Measurements from ENCODE around the gene SLC2A11.

DNA sequence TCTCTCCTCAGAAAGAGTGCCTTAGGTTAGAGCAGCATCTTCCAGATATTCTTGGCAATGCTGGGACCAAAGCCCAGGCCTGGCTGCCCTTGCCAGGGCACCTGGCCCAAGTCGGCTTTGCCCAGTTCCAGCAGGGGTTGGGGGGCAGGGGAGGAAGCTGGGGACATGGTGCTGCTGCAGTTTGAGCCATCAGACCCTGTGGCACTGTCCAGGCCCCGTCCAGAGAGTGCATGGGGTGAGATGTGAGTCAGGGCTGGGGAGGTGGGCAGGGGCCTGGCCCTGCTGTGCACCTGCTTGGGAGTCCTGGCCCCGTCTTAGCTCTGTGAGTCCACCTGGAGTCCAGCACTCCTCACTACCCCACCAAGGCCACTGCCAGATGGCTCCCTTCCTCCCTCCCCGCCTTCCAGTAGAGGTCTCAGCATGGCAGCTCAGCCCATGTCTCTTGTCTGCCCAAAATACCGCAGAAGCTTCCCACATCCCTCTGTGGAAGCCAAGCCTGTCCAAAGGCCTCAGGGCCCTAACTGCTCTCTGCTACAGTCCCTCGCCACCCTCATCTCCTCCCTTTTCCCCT is 35.5 kb upstream of the SLC2A11 start:
- TF ChIP-seq, protein P1, sequence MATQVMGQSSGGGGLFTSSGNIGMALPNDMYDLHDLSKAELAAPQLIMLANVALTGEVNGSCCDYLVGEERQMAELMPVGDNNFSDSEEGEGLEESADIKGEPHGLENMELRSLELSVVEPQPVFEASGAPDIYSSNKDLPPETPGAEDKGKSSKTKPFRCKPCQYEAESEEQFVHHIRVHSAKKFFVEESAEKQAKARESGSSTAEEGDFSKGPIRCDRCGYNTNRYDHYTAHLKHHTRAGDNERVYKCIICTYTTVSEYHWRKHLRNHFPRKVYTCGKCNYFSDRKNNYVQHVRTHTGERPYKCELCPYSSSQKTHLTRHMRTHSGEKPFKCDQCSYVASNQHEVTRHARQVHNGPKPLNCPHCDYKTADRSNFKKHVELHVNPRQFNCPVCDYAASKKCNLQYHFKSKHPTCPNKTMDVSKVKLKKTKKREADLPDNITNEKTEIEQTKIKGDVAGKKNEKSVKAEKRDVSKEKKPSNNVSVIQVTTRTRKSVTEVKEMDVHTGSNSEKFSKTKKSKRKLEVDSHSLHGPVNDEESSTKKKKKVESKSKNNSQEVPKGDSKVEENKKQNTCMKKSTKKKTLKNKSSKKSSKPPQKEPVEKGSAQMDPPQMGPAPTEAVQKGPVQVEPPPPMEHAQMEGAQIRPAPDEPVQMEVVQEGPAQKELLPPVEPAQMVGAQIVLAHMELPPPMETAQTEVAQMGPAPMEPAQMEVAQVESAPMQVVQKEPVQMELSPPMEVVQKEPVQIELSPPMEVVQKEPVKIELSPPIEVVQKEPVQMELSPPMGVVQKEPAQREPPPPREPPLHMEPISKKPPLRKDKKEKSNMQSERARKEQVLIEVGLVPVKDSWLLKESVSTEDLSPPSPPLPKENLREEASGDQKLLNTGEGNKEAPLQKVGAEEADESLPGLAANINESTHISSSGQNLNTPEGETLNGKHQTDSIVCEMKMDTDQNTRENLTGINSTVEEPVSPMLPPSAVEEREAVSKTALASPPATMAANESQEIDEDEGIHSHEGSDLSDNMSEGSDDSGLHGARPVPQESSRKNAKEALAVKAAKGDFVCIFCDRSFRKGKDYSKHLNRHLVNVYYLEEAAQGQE (IDR thresholded peaks at IDR 0.05; ENCODE audit: borderline replicate concordance): no peak
- TF ChIP-seq, protein P1 (CRISPR knock-in tag; IDR thresholded peaks at IDR 0.05; ENCODE audit: low read depth): no peak
- TF ChIP-seq PHF8 (IDR thresholded peaks at IDR 0.05; ENCODE audit: borderline replicate concordance, low read length): no peak
- TF ChIP-seq NFE2L1 (tag; IDR thresholded peaks at IDR 0.05; ENCODE audit: borderline replicate concordance, low read depth): no peak
- TF ChIP-seq HDAC3 (IDR thresholded peaks at IDR 0.05; ENCODE audit: borderline replicate concordance, partially characterized antibody): no peak
- TF ChIP-seq, protein P2, sequence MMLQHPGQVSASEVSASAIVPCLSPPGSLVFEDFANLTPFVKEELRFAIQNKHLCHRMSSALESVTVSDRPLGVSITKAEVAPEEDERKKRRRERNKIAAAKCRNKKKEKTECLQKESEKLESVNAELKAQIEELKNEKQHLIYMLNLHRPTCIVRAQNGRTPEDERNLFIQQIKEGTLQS (IDR thresholded peaks at IDR 0.05): no peak
- TF ChIP-seq, protein P2 (CRISPR knock-in tag; conservative IDR thresholded peaks at IDR 0.05): no peak
- TF ChIP-seq NR2C1 (IDR thresholded peaks at IDR 0.05): no peak
- no peak for TF ChIP-seq NR2C1 (tag; IDR thresholded peaks at IDR 0.05)
- TF ChIP-seq, protein P3, sequence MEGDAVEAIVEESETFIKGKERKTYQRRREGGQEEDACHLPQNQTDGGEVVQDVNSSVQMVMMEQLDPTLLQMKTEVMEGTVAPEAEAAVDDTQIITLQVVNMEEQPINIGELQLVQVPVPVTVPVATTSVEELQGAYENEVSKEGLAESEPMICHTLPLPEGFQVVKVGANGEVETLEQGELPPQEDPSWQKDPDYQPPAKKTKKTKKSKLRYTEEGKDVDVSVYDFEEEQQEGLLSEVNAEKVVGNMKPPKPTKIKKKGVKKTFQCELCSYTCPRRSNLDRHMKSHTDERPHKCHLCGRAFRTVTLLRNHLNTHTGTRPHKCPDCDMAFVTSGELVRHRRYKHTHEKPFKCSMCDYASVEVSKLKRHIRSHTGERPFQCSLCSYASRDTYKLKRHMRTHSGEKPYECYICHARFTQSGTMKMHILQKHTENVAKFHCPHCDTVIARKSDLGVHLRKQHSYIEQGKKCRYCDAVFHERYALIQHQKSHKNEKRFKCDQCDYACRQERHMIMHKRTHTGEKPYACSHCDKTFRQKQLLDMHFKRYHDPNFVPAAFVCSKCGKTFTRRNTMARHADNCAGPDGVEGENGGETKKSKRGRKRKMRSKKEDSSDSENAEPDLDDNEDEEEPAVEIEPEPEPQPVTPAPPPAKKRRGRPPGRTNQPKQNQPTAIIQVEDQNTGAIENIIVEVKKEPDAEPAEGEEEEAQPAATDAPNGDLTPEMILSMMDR (IDR thresholded peaks at IDR 0.05 in 2 of 3, conservative IDR thresholded peaks at IDR 0.05 in 1 of 3; ENCODE audit: insufficient read depth in 2 of 3, low read depth in 1 of 3, low read length in 3 of 3): no peak
- no peak for TF ChIP-seq MAFK (IDR thresholded peaks at IDR 0.05; ENCODE audit: low read length)
- TF ChIP-seq POLR3A (IDR thresholded peaks at IDR 0.05; ENCODE audit: borderline replicate concordance, extremely low read depth, insufficient read depth, insufficient read length): no peak
- TF ChIP-seq EGR1 (conservative IDR thresholded peaks at IDR 0.05): no peak
- TF ChIP-seq CBX3 (IDR thresholded peaks at IDR 0.05; ENCODE audit: borderline replicate concordance in 1 of 2, low read length in 2 of 2): no peak
- TF ChIP-seq EP300 (IDR thresholded peaks at IDR 0.05; ENCODE audit: low read length): no peak
- TF ChIP-seq, protein P4, sequence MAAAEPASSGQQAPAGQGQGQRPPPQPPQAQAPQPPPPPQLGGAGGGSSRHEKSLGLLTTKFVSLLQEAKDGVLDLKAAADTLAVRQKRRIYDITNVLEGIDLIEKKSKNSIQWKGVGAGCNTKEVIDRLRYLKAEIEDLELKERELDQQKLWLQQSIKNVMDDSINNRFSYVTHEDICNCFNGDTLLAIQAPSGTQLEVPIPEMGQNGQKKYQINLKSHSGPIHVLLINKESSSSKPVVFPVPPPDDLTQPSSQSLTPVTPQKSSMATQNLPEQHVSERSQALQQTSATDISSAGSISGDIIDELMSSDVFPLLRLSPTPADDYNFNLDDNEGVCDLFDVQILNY (CRISPR knock-in tag; IDR thresholded peaks at IDR 0.05): no peak
- no peak for TF ChIP-seq SMARCA4 (IDR thresholded peaks at IDR 0.05)
